Measurements from ENCODE around the gene PAFAH1B1.

Gene PAFAH1B1

GRCh38 chr17:2688351-2689342, 95.2 kb downstream of the PAFAH1B1 start:
- Mint-ChIP-seq H3K27ac (peak overlapping the region; percentile 90), H3K36me3 (peaks cover 79% of the 10 kb centered on the region), H3K4me3 (peak overlapping the region; percentile 36), H3K4me1 (peaks cover 18% of the 10 kb centered on the region), H3K9me3 (no peaks in the 10 kb centered on the region)
- ATAC-seq (peak; percentile 2), DNase-seq (ENCODE audit: low spot score in 2 of 2) (peak in 1 of 2 donors; percentile 48)

- peak in 1 of 2 donors; percentile 58 for DNase-seq (ENCODE audit: low spot score in 2 of 2)
Measured at GRCh38 chr17:2689411-2690164, 96.1 kb downstream of the PAFAH1B1 start.

GRCh38 chr17:2690165-2691068, 97.0 kb downstream of the PAFAH1B1 start:
- Mint-ChIP-seq H3K9me3 (no peaks in the 10 kb centered on the region), H3K4me3 (no peak overlapping the region), H3K4me1 (peaks cover 18% of the 10 kb centered on the region), H3K27ac (peak overlapping the region; percentile 14), H3K36me3 (peaks cover 67% of the 10 kb centered on the region)
- no peak for ATAC-seq
- no peak for DNase-seq (ENCODE audit: low spot score in 2 of 2)

More at GRCh38 chr17:2689411-2690164, 96.1 kb downstream of the PAFAH1B1 start:
- ATAC-seq, result peak; percentile 73
- Mint-ChIP-seq H3K4me3 (peak overlapping the region; percentile 36), H3K9me3 (no peaks in the 10 kb centered on the region), H3K36me3 (peaks cover 76% of the 10 kb centered on the region), H3K27ac (peak overlapping the region; percentile 90), H3K4me1 (peaks cover 18% of the 10 kb centered on the region)

GRCh38 chr17:2691069-2691871, 97.8 kb downstream of the PAFAH1B1 start:
- Mint-ChIP-seq H3K4me1 (peaks cover 18% of the 10 kb centered on the region), H3K27ac (peak overlapping the region; percentile 14), H3K36me3 (peaks cover 66% of the 10 kb centered on the region), H3K4me3 (no peak overlapping the region), H3K9me3 (no peaks in the 10 kb centered on the region)
- ATAC-seq, result no peak
- no peak for DNase-seq (ENCODE audit: low spot score in 2 of 2)

GRCh38 chr17:2691965-2692780, 98.7 kb downstream of the PAFAH1B1 start:
- H3K27ac Mint-ChIP-seq, result no peak overlapping the region
- H3K4me1 Mint-ChIP-seq, result peaks cover 18% of the 10 kb centered on the region
- H3K36me3 Mint-ChIP-seq, result peaks cover 66% of the 10 kb centered on the region
- no peak for DNase-seq (ENCODE audit: low spot score in 2 of 2)
- H3K9me3 Mint-ChIP-seq, result no peaks in the 10 kb centered on the region
- no peak overlapping the region for H3K4me3 Mint-ChIP-seq
- ATAC-seq, result no peak

GRCh38 chr17:2692781-2693135, 99.3 kb downstream of the PAFAH1B1 start:
- Mint-ChIP-seq H3K27ac (peak overlapping the region; percentile 68), H3K4me3 (no peak overlapping the region), H3K36me3 (peaks cover 66% of the 10 kb centered on the region), H3K4me1 (peaks cover 13% of the 10 kb centered on the region), H3K9me3 (no peaks in the 10 kb centered on the region)
- no peak for DNase-seq (ENCODE audit: low spot score in 2 of 2)
- no peak for ATAC-seq

- no peak for ATAC-seq
- H3K36me3 Mint-ChIP-seq, result peaks cover 73% of the 10 kb centered on the region
- no peaks in the 10 kb centered on the region for H3K9me3 Mint-ChIP-seq
- H3K4me3 Mint-ChIP-seq, result peak overlapping the region; percentile 20
- peaks cover 8% of the 10 kb centered on the region for H3K4me1 Mint-ChIP-seq
- no peak for DNase-seq (ENCODE audit: low spot score in 2 of 2)
- H3K27ac Mint-ChIP-seq, result peak overlapping the region; percentile 68
Measured at GRCh38 chr17:2693561-2694380, 100.3 kb downstream of the PAFAH1B1 start.

- Mint-ChIP-seq H3K36me3 (peaks cover 73% of the 10 kb centered on the region), H3K9me3 (no peaks in the 10 kb centered on the region)
- ATAC-seq, result no peak
Measured at GRCh38 chr17:2694381-2695242, 101.2 kb downstream of the PAFAH1B1 start.

GRCh38 chr17:2695243-2695960, 101.9 kb downstream of the PAFAH1B1 start:
- H3K9me3 Mint-ChIP-seq, result no peaks in the 10 kb centered on the region
- DNase-seq (ENCODE audit: low spot score in 2 of 2), result no peak
- no peak overlapping the region for H3K27ac Mint-ChIP-seq
- H3K36me3 Mint-ChIP-seq, result peaks cover 73% of the 10 kb centered on the region
- H3K4me1 Mint-ChIP-seq, result no peaks in the 10 kb centered on the region
- H3K4me3 Mint-ChIP-seq, result no peak overlapping the region
- ATAC-seq, result no peak

More at GRCh38 chr17:2694381-2695242, 101.2 kb downstream of the PAFAH1B1 start:
- no peak overlapping the region for H3K4me3 Mint-ChIP-seq
- no peaks in the 10 kb centered on the region for H3K4me1 Mint-ChIP-seq
- DNase-seq (ENCODE audit: low spot score in 2 of 2), result no peak
- no peak overlapping the region for H3K27ac Mint-ChIP-seq

GRCh38 chr17:2695961-2696760, 102.7 kb downstream of the PAFAH1B1 start:
- Mint-ChIP-seq H3K27ac (no peak overlapping the region), H3K36me3 (peaks cover 73% of the 10 kb centered on the region)

GRCh38 chr17:2697611-2698162, 104.2 kb downstream of the PAFAH1B1 start:
- Mint-ChIP-seq H3K36me3 (peaks cover 69% of the 10 kb centered on the region), H3K4me1 (no peaks in the 10 kb centered on the region), H3K9me3 (no peaks in the 10 kb centered on the region), H3K27ac (no peak overlapping the region), H3K4me3 (no peak overlapping the region)
- DNase-seq (ENCODE audit: low spot score in 2 of 2) (no peak), ATAC-seq (no peak)

More at GRCh38 chr17:2695961-2696760, 102.7 kb downstream of the PAFAH1B1 start:
- no peaks in the 10 kb centered on the region for H3K9me3 Mint-ChIP-seq
- ATAC-seq (no peak), DNase-seq (ENCODE audit: low spot score in 2 of 2) (no peak)
- H3K4me3 Mint-ChIP-seq, result no peak overlapping the region
- H3K4me1 Mint-ChIP-seq, result no peaks in the 10 kb centered on the region
